GM12874 (cell line): Measurements from ENCODE around the gene PIGU.

Experiments used
- TF ChIP-seq, protein P1 (sequence below): IDR thresholded peaks from 2 replicates; pipeline ENCODE4 v1.5.1; 2011; ENCODE audit warnings: low read depth, mild to moderate bottlenecking, control low read depth, low read length, moderate library complexity; ENCODE audit not compliant: insufficient read depth

The PIGU gene

GRCh38 chr20:34683667-34684066 is 6.8 kb upstream of the PIGU start:
- TF ChIP-seq, protein P1, sequence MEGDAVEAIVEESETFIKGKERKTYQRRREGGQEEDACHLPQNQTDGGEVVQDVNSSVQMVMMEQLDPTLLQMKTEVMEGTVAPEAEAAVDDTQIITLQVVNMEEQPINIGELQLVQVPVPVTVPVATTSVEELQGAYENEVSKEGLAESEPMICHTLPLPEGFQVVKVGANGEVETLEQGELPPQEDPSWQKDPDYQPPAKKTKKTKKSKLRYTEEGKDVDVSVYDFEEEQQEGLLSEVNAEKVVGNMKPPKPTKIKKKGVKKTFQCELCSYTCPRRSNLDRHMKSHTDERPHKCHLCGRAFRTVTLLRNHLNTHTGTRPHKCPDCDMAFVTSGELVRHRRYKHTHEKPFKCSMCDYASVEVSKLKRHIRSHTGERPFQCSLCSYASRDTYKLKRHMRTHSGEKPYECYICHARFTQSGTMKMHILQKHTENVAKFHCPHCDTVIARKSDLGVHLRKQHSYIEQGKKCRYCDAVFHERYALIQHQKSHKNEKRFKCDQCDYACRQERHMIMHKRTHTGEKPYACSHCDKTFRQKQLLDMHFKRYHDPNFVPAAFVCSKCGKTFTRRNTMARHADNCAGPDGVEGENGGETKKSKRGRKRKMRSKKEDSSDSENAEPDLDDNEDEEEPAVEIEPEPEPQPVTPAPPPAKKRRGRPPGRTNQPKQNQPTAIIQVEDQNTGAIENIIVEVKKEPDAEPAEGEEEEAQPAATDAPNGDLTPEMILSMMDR: no peak

DNA sequence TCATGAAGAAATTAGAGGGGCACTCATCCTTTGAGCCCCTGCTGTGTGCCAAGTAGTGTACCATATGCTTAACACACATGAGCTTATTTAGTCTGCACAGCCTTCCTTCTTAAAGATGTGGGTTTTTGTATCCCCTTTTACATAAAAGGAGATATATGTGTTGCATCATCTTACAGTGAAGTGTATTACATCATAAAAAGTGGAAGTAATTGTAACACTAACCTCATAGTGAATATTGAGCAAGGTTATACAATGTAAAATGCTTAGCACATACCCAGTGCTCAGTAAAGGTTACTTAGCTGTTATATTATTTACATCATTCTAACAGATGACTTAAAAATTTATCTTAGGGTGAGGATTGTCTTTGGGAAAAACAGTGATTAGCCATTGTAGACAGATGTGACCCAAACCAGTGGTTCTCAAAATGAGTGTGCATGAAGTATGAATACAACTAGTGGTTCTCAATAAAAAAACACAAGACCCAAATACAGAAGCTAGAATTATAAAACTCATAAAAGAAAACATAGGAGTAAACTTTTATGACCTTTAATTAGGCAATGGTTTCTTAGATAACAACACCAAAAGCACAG is 3.8 kb upstream of the PIGU start:
- TF ChIP-seq, protein P1: no peak

DNA sequence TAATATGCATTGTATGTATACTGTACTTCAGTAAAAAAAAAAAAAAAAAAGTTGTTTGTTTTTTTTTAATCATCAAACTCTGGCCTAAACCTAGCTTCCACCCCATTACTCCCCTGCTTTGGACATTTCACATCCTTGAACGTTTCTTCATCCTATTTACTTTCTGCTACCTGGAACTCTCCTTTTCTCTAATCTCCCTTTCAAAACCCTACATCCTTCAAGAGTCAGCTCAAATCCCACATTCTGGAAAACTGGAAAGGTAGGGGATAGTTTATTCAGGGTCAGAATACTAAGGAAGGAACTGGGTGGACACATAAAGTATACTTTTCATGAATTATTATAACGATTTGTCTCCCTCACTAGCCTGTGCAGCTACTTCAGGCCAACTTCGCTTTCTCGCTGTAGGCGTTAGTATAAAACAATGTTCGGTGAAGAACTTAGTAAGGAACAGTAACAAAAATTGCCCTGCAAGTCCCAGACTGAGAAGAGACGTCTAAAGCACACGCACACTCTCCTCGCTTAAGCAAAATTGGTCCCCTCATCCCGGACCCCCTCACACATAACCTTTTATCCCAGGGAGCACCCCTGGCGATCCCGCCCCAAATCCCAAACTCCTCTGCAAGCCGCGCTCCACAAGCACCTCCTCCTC is 775 bp downstream of the PIGU start:
- TF ChIP-seq, protein P1: no peak

GRCh38 chr20:34675561-34675960 is 1.3 kb downstream of the PIGU start:
- TF ChIP-seq, protein P1: no peak

DNA sequence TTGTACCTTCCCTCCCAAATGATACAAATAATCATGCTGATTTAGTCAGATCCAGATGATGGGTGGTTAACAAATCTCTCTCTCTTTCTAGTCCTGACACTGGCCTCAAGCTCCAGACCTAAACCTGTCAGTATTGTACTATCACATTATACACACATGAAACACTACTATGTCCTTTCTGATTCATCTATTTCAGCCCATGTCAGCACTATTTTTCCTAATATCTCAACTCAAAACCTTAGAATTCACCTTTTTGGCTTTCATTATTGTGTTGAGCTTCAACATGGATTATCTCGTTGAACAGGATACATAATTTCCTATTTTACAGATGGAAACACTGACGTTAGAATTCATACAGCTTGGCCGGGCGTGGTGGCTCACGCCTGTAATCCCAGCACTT is 3.5 kb downstream of the PIGU start:
- TF ChIP-seq, protein P1: no peak

- TF ChIP-seq, protein P1: no peak
Observed at GRCh38 chr20:34669094-34669493, 7.8 kb downstream of the PIGU start.

DNA sequence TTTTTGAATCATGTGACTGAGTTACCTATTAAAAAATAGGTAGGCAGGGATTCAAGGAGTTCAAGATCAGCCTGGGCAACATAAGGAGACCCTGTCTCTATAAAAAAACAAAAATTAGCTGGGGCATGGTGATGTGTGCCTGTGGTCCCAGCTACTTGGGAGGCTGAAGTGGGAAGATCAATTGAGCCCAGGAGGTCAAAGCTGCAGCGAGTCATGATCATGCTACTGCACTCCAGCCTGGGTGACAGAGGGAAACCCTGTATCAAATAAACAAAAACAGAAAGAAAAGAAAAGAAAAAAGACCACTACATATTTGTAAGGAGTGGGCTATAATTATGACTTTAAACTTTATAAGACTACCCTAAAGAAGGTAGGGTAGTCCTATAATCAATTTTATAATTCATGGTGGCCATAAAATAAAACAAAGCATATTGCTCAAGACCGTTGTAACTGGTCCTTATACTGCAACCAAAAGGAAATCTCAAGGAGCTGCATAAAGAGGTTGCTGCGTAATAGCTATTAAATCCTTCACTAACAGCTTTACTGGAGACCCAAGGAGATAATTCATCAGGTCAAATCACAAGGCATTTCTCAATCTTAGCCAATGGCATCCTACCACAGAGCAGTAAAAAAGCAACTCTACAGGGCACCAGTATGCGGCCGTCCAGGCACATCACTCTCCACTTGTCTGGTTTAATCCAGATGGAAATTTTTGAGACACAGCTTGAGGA is 13.5 kb downstream of the PIGU start:
- TF ChIP-seq, protein P1: no peak
